H4 (cell line): ENCODE measurements around the gene NF1. TPM values are rescaled to one million over a fixed set of nuclear protein-coding genes. Genes with fewer than 3 reads are reported as not detected.
"Not testable (repeated sequence)": the region's sequence is repeated elsewhere in the genome, so short reads cannot be mapped to it uniquely, and the experiment has no call there.

Experiments used
- DNase-seq: peaks from one replicate; pipeline ENCODE4 v3.0.0-alpha.2; 2015; ENCODE audit warnings: low spot score
- total RNA-seq: library from RNA; depleted of rRNA; stranded (reverse); fragments of >200 nt; shearing (Covaris generic); gene quantifications from 2 replicates; pipeline ENCODE4 v1.2.3, GENCODE V29; 2014

The NF1 gene
- total RNA-seq, 1 experiment from 2014 or later, result 23.2 TPM

DNA sequence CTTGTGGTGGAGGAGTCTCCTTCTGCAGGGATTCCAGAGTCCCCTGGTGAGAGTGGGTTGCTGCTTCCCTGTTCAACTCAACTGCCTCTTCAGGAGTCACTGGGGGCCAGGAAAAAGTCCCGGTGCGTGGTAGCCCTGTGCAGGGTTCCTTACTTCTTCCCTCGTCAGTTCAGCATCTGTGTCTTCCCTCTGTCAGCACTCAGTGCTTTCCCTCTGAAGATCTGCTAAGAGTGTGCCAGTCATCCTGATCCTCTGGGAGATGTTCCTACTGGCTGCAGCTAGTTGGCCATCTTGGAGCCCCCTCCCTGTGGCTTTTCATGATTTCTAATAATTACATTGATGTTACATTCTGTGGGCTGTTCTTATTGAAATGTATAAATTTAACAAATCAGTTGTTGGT lies 36.5 kb downstream of the NF1 start:
- DNase-seq, result no peak

DNA sequence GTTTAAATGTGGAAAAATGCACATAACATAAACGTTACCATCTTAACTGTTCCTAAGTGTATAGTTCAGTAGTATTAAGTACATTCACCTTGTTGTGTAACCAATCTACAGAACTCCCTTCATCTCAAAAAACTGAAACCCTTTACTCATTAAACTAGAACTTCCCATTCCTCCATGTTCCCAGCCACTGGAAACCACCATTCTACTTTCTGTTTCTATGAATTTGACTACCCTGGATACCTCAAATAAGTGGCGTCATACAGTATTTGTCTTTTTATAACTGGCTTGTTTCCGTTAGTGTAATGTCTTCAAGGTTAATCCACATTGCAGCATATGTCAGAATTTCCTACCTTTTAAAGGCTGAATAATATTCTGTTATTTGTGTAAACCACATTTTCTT lies 38.2 kb downstream of the NF1 start:
- DNase-seq, result no peak

- DNase-seq, result no peak
Measured at GRCh38 chr17:31134576-31134975, 39.8 kb downstream of the NF1 start.

DNA sequence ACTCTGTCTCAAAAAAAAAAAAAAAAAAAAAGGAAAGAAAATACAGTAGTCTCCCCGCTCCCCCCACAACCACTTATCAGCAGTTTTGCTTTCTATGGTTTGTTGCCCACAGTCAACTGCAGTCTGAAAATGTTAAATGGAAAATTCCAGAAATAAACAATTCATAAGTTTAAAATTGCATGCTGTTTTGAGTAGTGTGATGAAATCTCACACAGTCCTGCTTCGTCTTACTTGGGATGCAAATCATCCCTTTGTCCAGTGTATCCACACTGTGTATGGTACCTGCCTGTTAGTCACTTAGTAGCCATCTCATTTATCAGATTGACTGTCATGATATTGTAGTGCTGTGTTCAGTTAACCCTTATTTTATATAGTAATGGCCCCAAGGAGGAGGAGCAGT lies 41.5 kb downstream of the NF1 start:
- DNase-seq, result no peak

- DNase-seq, result no peak
Measured at GRCh38 chr17:31140111-31140510, 45.3 kb downstream of the NF1 start.

DNA sequence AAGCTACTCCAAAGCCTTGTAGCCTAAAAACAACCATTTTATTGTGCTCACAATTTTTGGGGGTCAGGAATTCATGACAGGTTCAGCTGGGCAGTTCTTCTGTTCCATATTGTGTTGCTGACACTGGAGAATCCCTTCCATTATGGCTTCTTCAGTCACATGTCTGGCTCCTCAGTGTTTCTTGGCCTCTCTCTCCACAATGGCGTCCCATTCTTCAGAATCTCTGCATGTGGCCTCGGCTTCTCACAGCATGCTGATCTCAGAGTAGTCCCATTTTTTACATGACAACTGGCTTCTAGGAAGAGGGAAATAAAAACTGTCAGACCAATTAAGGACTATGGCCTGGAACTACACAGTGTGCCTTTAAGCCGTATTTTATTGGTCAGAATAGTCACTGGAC lies 49.7 kb downstream of the NF1 start:
- DNase-seq, result no peak

- DNase-seq, result no peak
Measured at GRCh38 chr17:31144836-31145235, 50.1 kb downstream of the NF1 start.

DNA sequence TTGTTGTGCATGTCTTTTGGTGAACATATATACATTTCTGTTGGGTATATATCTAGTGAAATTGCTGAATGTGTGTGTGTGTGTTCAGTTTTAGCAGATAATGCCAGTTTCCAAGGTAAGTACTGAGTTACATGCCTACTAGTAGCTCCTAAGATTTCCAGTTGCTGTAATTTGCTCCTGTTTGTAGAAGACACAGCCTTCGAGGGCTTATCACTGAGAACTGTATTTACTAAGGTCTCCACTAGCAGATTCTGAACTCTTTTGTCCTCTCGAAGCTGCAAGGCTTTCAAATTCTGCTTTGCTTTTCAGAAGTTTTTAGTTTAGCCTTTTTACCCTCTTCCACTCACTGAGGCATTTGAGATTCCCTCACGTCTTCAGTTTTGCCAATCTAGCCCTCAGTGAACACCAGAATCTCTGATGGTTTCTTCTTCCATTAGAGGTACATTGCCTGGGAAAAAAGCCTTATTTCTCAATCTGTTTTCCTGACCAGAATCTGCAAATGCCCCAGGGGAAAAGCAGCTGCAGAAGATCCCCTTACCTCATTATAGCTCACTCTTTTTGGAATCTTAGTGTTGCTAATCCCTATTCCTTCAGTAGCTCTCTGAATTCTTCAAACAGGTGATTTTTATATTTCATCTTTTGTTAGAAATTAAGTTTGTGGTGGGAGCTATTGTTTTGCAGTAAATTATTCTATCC lies 52.9 kb downstream of the NF1 start:
- no peak for DNase-seq

GRCh38 chr17:31148205-31148604 lies 53.4 kb downstream of the NF1 start:
- DNase-seq, result no peak

DNA sequence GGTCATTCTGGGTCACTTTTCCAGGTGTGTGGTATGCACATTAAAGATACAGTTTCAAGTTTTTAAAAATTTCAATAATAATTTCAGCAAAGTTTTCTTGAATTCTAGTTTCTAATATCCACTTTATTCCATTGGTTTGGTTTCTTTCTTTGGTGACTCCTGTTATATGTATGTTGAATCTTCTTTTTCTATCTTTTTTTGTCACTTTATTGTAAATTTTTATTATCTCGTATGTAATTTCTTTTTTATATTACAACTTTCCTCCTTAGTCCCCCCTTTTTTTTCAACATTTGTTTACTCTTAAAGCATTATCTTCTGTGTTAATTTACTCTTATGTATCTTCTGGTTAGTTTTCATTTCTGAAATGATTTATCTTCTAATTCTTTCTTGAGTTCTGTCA lies 57.5 kb downstream of the NF1 start:
- no peak for DNase-seq

- no peak for DNase-seq
Measured at GRCh38 chr17:31155208-31155810, 60.5 kb downstream of the NF1 start.

DNA sequence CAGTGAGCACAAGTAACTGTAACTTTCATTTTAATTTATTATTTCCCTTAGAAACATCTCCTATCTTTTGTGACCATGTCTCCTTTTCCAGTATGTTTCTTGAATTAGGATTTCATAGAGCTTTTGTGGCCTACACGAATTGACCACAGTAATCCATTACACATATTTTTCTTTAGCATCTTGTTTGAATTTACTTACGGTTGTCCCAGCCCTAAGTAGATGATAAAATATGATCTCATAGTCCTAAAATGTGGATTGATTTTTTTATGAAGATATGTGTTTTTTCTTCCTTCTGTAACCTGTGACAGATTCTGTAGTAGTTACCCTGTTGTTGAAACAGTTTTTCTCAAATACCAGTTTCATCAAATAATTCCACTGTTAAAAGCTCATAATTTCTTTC lies 61.5 kb downstream of the NF1 start:
- DNase-seq, result no peak

GRCh38 chr17:31156864-31157263 lies 62.1 kb downstream of the NF1 start:
- not testable (repeated sequence) for DNase-seq

- DNase-seq, result no peak
Measured at GRCh38 chr17:31158746-31159377, 64.1 kb downstream of the NF1 start.

- no peak for DNase-seq
Measured at GRCh38 chr17:31163091-31163781, 68.5 kb downstream of the NF1 start.

DNA sequence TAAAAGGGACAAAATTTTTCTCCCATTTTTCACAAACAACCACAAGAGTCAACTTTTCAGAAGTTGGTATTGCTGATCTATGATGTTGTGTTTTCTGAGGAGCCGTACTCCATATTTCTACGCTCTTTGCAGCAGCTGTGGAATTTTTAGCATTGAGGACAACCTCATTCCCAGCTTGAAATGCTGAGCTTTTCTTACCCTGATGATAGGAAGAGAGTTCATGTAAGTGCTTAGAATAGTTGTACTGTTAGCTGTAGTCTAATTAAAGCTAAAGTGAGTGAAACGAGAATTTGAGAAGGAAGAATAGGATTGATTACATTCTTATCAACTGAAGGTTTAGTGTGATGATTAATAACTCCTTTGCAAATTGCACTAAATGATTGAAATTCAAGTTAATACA lies 72.3 kb downstream of the NF1 start:
- no peak for DNase-seq

GRCh38 chr17:31171701-31172100 lies 76.9 kb downstream of the NF1 start:
- no peak for DNase-seq

DNA sequence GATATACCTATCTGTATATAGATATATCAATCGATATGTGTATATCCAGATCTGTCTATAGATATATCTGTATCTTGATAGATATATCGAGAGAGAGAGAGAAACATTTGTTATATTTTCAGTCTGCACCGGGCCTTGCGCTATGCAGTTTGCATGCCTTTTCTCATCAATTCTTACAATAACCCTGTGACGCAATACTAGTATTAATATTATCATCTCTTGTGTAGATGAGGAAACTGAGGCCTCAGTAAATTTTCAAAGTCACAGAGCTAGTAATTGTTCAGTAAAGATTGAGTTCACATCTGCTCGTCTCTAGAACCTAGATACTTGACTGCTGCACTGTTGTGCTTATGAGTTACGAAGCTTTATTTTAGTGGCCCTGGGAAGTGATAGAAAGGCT lies 77.6 kb downstream of the NF1 start:
- no peak for DNase-seq

DNA sequence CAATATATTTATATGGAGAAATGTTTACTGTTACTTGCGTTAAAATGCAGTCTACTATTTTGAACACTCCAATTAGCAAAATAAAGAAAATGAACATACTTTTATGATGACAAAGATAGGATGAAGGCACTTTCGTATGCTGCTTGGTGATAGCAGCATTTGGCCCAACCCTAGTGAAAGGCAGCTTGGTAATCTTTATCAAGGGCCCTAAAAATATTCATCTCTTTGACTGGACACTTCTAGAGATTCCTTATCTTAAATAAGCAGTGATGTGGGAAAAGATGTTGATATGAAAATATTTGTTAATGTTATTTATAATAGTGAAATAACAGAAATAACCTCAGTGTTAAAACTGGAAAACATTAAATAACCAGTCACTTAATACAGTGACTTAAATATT lies 79.4 kb downstream of the NF1 start:
- no peak for DNase-seq

GRCh38 chr17:31175237-31175636 lies 80.5 kb downstream of the NF1 start:
- DNase-seq, result no peak

DNA sequence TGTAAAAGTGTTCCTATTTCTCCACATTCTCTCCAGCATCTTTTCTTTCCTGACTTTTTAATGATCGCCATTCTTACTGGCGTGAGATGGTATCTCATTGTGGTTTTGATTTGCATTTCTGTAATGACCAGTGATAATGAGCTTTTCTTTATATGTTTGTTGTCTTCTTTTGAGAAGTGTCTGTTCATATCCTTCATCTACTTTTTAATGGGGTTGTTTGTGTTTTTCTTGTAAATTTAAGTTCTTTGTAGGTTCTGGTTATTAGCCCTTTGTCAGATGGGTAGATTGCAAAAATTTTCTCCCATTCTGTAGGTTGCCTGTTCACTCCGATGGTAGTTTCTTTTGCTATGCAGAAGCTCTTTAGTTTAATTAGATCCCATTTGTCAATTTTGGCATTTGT lies 81.4 kb downstream of the NF1 start:
- not testable (repeated sequence) for DNase-seq

- not testable (repeated sequence) for DNase-seq
Measured at GRCh38 chr17:31178951-31179350, 84.2 kb downstream of the NF1 start.

GRCh38 chr17:31195305-31195704 lies 100.5 kb downstream of the NF1 start:
- DNase-seq, result no peak
